Ectodermal cell (in vitro differentiated cells): ENCODE results near the gene RAD1.

Experiments used
- H3K27ac ChIP-seq: 2 replicates; pipeline ENCODE4 v1.7.0; 2013; ENCODE audit warnings: mild to moderate bottlenecking, low read depth, low read length; ENCODE audit not compliant: insufficient read depth, poor library complexity, severe bottlenecking
- H3K27me3 ChIP-seq: 2 replicates; pipeline ENCODE4 v1.7.0; 2013; ENCODE audit warnings: mild to moderate bottlenecking, low read length; ENCODE audit not compliant: insufficient read depth, control insufficient read depth, poor library complexity, severe bottlenecking
- H3K36me3 ChIP-seq: one replicate; pipeline ENCODE4 v1.7.0; 2013; ENCODE audit warnings: low read length; ENCODE audit not compliant: control insufficient read depth, insufficient read depth
- H3K4me1 ChIP-seq: one replicate; pipeline ENCODE4 v1.7.0; 2013; ENCODE audit warnings: low read length; ENCODE audit not compliant: control insufficient read depth, insufficient read depth
- H3K4me3 ChIP-seq: 2 replicates; pipeline ENCODE4 v1.7.0; 2013; ENCODE audit warnings: low read depth, low read length, control low read depth; ENCODE audit not compliant: insufficient read depth
- H3K9me3 ChIP-seq: 2 replicates; pipeline ENCODE4 v1.7.0; 2013; ENCODE audit warnings: mild to moderate bottlenecking, low read length, moderate library complexity; ENCODE audit not compliant: control insufficient read depth
- WGBS, 2 experiments: methylation state at CpG; one replicate each; pipeline ENCODE4 v1.1.7; 2013; ENCODE audit warnings: missing lambda C conversion rate in 2 of 2; 5-methylcytosine and 5-hydroxymethylcytosine counted together

RAD1 gene

DNA sequence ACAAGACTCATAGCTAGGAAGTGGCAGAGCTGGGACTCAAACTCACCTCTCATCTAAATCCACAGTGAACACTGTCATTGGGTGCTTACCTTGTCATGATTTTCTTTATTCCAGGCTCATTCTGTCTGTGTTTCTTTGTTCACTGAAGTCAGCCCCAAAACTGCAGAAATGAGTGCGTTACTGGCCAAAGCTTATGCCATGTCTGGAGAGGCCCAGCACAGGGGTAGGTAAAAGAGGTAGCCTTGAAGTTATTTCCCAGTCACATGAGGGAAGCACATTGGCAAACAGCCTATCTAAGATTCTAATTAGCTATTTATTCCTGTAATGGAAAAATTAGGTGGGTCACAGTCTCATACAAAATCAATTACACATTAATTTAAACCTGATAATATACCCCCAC, 46.5 kb downstream of the RAD1 start:
- Histone ChIP-seq H3K27ac (no peak overlapping the region), H3K36me3 (no peaks in the 10 kb centered on the region), H3K9me3 (no peaks in the 10 kb centered on the region), H3K27me3 (no peaks in the 10 kb centered on the region), H3K4me3 (no peak overlapping the region), H3K4me1 (no peaks in the 10 kb centered on the region)
- 94 to 100% methylated on average over 1 of the region's 1 CpG for WGBS, 2 experiments

DNA sequence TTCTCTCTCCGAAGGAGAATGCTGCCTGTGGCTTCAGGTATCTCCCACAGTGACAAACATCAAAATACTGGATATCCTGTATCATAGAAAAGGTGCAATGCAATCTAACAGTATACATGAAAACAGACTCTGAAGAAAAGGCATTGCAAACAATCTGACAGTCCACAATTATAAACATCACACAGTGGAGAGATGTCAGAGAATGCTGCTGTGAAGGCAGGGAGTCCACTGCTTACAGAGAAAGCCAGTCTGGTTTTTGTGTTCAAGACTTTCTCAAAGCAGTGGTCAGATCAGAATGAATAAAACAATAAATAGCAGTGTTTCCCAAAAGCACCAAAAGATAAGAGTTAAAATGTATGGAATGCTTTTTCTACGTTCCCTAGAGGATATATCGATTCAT, 47.6 kb downstream of the RAD1 start:
- WGBS, 2 experiments = 82 to 94% methylated on average over 1 to 3 of the region's 3 CpGs
- H3K27me3 ChIP-seq = no peaks in the 10 kb centered on the region

DNA sequence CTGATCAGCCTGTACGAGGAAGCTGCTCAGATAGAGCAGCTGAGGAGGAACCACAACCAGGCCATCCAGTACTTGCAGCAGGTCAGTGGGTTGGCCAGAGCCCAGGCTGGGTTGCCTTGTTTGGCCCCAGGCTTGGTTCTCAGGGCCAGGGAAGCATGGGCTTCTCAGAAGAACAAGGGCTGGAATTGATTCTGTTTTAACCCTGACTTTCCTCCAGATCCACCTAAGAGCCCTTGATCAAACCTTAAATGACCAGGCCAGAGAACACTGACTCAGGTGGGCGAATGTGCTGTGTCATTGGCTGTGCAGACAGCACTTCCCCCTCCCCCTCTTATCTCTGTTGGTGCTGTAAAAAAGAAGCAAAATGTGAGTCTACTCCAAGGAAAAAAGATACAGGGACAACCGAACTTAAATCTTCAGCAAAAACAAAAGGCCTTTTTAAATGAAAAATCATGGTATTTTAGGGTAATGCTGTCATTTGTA, 48.3 kb downstream of the RAD1 start:
- Histone ChIP-seq H3K36me3 (no peaks in the 10 kb centered on the region), H3K9me3 (no peaks in the 10 kb centered on the region), H3K4me3 (no peak overlapping the region), H3K27ac (no peak overlapping the region), H3K27me3 (no peaks in the 10 kb centered on the region), H3K4me1 (no peaks in the 10 kb centered on the region)
- WGBS, 2 experiments = 89% methylated on average over 2 to 3 of the region's 3 CpGs

More for the DNA sequence above, 47.6 kb downstream of the RAD1 start:
- no peak overlapping the region for H3K4me3 ChIP-seq
- H3K27ac ChIP-seq = no peak overlapping the region
- H3K36me3 ChIP-seq = no peaks in the 10 kb centered on the region
- H3K9me3 ChIP-seq = no peaks in the 10 kb centered on the region
- H3K4me1 ChIP-seq = no peaks in the 10 kb centered on the region

DNA sequence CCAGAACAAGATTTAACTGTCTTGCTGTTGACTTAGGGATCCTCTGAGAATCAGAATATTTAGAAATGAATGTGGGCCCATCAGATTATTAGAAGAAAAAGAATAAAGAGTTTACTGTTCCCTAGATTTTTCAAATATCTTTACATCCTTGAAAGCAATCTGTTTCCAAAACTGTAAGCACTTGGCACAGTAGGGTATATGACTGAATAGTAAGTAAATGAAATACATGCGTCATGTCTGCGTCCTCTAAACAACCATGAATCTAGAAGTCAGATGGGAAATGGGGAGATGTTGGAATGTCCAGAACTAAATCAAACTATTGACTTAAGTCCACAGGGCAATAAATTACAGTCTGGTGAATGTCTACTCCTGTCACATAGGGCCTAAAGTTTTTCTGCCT, 50.2 kb downstream of the RAD1 start:
- Histone ChIP-seq H3K27ac (no peak overlapping the region), H3K4me1 (no peaks in the 10 kb centered on the region), H3K27me3 (no peaks in the 10 kb centered on the region), H3K4me3 (no peak overlapping the region), H3K36me3 (no peaks in the 10 kb centered on the region), H3K9me3 (no peaks in the 10 kb centered on the region)
- WGBS, 2 experiments = 91 to 100% methylated on average over 2 of the region's 2 CpGs

DNA sequence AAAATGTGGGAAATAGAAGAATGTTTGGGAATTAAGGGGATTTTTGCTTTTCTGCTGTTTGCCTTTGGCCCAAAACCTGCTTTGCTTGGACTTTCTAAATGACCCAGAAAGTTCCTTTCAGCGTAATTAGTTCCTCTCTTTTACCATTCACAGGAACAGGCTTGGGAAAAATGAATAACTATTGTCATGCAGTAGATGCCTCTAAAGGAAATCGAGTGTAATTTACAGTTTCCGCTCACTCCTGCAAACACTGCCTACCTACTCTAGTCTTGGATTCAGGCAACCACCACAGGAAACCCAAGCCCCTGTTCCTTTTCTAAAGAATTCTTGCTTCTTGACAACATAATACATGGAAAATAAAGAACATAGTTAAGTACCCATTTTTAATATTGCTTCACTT, 51.4 kb downstream of the RAD1 start:
- Histone ChIP-seq H3K4me1 (no peaks in the 10 kb centered on the region), H3K27ac (no peak overlapping the region)
- WGBS, 2 experiments = 61 to 62% methylated on average over 3 of the region's 3 CpGs

DNA sequence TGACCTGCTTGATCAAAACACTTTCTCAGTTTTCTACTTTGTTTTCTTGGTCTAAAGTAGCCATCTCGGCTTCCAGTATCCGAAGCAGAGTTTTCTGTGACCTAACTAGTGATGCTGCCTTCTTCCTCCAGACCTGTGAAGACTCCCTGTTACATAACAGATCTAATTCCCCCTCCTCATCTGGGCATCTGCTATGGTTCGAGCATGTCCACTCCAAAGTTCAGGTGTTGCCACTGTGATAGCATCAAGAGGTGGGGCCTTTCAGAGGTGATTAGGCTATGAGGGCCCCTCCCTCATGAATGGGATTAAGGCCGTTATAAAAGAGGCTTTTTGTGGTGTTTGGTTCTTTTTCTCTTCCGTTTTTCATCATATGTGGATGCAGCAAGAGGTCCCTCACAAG, 56.1 kb downstream of the RAD1 start:
- no peaks in the 10 kb centered on the region for H3K36me3 ChIP-seq
- H3K4me3 ChIP-seq = no peak overlapping the region
- no peak overlapping the region for H3K27ac ChIP-seq
- no peaks in the 10 kb centered on the region for H3K27me3 ChIP-seq
- 81% methylated on average over 5 of the region's 5 CpGs for WGBS, 2 experiments
- H3K4me1 ChIP-seq = peaks cover under 1% of the 10 kb centered on the region
- H3K9me3 ChIP-seq = no peaks in the 10 kb centered on the region

More for the DNA sequence above, 51.4 kb downstream of the RAD1 start:
- Histone ChIP-seq H3K27me3 (no peaks in the 10 kb centered on the region), H3K9me3 (no peaks in the 10 kb centered on the region), H3K36me3 (no peaks in the 10 kb centered on the region), H3K4me3 (no peak overlapping the region)

DNA sequence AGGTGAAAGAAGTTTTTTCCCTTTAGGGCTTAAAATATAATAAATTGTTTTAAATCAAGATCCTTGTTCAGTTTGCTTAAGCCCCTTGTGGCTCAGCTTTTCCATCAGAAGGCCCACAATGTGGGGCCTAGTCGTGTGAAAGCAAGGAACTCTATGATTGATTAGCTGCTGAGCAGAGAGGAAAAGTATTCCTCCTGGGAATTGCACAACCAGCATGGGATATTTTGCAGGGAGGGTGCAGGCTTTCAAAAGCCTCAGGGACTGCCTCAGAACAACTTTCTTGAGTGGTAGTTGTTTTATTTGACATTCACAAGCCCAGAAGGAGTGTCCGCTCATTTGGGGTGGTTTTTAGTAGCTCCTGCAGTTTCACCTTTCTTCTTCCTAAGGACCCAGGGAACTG, 56.5 kb downstream of the RAD1 start:
- Histone ChIP-seq H3K4me3 (no peak overlapping the region), H3K36me3 (no peaks in the 10 kb centered on the region), H3K4me1 (peaks cover 3% of the 10 kb centered on the region), H3K9me3 (no peaks in the 10 kb centered on the region), H3K27ac (no peak overlapping the region), H3K27me3 (no peaks in the 10 kb centered on the region)
- 45 to 53% methylated on average over 2 of the region's 2 CpGs for WGBS, 2 experiments

DNA sequence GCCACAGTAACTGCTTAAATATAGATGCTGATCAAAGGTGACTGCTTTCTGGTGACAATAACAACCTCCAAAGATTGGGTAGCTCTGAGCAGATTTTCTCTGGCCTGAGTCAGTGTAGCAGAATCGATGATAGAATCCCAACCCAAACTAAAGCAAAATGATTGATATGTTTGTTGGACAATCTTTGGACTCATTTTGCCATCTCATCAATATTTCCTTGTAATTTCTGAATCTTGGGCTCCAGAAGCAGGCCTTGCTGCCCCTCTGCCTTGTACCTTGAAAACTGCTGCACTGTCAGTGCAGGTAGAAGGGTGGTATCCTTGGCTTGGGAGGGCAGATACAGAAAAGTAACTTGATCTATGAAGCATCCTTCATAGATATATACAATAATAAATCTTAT, 57.4 kb downstream of the RAD1 start:
- 90 to 93% methylated on average over 1 of the region's 1 CpG for WGBS, 2 experiments
- Histone ChIP-seq H3K27me3 (no peaks in the 10 kb centered on the region), H3K27ac (no peak overlapping the region), H3K36me3 (no peaks in the 10 kb centered on the region), H3K4me1 (peaks cover 3% of the 10 kb centered on the region), H3K4me3 (no peak overlapping the region), H3K9me3 (no peaks in the 10 kb centered on the region)

DNA sequence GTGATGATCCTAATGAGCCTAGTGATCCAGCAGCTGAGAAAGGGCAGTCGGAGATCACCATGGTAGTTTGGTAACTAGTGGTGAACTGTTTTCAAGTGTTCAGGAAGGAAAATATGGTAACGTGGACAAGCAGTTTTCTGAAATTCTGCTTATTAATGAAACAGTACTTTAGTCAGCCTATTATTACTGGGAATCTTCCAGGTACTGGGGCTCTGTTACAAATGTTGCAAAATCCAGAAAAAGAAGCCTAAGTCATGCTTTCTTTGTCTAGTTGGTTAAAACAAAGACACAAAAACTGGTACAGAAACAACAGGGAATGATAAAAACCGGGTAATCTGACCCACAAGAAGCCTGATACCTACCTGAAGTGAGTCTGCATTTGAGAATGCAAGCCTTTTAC, 58.1 kb downstream of the RAD1 start:
- Histone ChIP-seq H3K27me3 (no peaks in the 10 kb centered on the region), H3K4me3 (no peak overlapping the region), H3K27ac (no peak overlapping the region), H3K9me3 (no peaks in the 10 kb centered on the region), H3K36me3 (no peaks in the 10 kb centered on the region), H3K4me1 (peaks cover 3% of the 10 kb centered on the region)
- 94% methylated on average over 3 of the region's 3 CpGs for WGBS, 2 experiments
